Urinary bladder (tissue), 4 donors: Measurements from ENCODE around the gene FITM2. TPM values are rescaled to one million over a fixed set of nuclear protein-coding genes. Genes with fewer than 3 reads are reported as not detected.
"Not testable (repeated sequence)": the region's sequence is repeated elsewhere in the genome, so short reads cannot be mapped to it uniquely, and the experiment has no call there.

ENCODE experiments used
- DNase-seq: peaks from one replicate; pipeline ENCODE4 v3.0.0-alpha.2; 2015; ENCODE audit errors: extremely low spot score
- H3K27ac ChIP-seq: one replicate; pipeline ENCODE4 v1.5.1; 2013; ENCODE audit warnings: low read depth, mild to moderate bottlenecking, moderate library complexity
- H3K36me3 ChIP-seq: one replicate; pipeline ENCODE4 v1.6.1; 2013; ENCODE audit warnings: mild to moderate bottlenecking, moderate library complexity; ENCODE audit not compliant: insufficient read depth
- H3K4me1 ChIP-seq: one replicate; pipeline ENCODE4 v1.6.1; 2013; ENCODE audit warnings: mild to moderate bottlenecking, moderate library complexity; ENCODE audit not compliant: insufficient read depth
- H3K4me3 ChIP-seq: one replicate; pipeline ENCODE4 v1.5.1; 2013; ENCODE audit warnings: low read depth, low read length
- WGBS: extraction: QIAGEN DNeasy Blood & Tissue Kit; methylation state at CpG from one replicate; pipeline ENCODE4 v1.1.7; 2013; 5-methylcytosine and 5-hydroxymethylcytosine counted together
- polyA plus RNA-seq: library from polyadenylated mRNA; stranded (reverse); fragments of 200-250 nt; gene quantifications from one replicate; pipeline ENCODE4 v1.2.3, GENCODE V29; 2013
- total RNA-seq: library from RNA; depleted of rRNA; stranded (reverse); fragments of >200 nt; gene quantifications from one replicate; pipeline ENCODE4 v1.2.3, GENCODE V29; 2014
- donor health status: healthy with polysubstance abuse.
- donor health status: healthy.

Gene FITM2
- total and polyA plus RNA-seq, 2 donors: 7.8 to 8.0 TPM

GRCh38 chr20:44344723-44345122, 33.7 kb upstream of the FITM2 start:
- H3K4me1 ChIP-seq: no peaks in the 10 kb centered on the region
- WGBS: 78% methylated on average over 4 of the region's 4 CpGs

DNA sequence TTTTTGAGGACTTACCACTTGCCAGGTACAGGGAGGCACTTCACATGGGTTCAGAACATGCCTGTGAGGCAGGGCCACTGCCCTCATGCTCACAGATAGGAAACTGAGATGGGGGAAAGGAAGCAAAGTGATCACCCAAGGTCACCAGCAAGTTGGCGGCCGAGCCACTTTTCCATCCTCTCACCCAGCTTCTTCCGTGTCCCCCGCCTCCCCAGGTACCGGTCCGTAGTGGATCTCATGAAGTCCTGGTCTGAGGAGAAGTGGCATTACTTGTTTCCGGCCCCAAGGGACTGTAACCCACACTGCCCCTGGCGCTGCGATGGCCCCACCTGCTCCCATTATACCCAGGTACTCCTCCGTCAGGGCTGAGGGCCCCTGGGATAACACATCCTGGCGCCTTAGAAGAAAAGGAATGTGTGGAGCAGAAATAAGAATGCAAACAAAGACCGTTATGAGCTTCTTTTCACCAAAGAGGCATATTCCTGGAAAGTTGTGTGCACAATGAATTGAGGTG, 32.2 kb upstream of the FITM2 start:
- 87% methylated on average over 12 of the region's 12 CpGs for WGBS
- H3K27ac ChIP-seq: no peak overlapping the region
- no peaks in the 10 kb centered on the region for H3K4me1 ChIP-seq
- H3K36me3 ChIP-seq: no peaks in the 10 kb centered on the region
- no peak overlapping the region for H3K4me3 ChIP-seq
- DNase-seq: no peak

More at GRCh38 chr20:44344723-44345122, 33.7 kb upstream of the FITM2 start:
- no peaks in the 10 kb centered on the region for H3K36me3 ChIP-seq
- no peak overlapping the region for H3K27ac ChIP-seq
- no peak for DNase-seq
- no peak overlapping the region for H3K4me3 ChIP-seq

DNA sequence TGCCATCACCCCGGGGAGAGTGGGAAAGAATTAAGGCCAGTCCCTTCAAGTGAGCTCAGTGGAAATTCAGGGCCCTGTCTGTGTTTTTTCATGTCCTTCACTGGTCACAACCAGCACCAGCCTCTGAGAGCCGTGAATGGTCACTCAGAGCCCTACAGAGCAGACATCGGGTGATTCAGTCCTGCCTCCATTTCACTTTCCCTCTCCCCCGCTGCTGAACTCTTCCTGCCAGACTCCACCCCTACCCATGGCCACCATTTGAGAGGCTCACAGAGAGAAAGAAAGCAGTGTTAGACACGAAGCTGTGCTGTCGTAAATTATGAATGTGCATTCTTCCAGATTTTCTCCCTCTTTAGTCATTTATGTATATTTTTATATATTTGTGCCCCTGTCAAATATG, 31.2 kb upstream of the FITM2 start:
- no peaks in the 10 kb centered on the region for H3K36me3 ChIP-seq
- DNase-seq: no peak

GRCh38 chr20:44336725-44337380, 25.9 kb upstream of the FITM2 start, which contains the start of gene R3HDML:
TSS of gene R3HDML (plus strand) at chr20:44337043. CDS start at chr20:44337158, 115 bp downstream.
- DNase-seq: no peak
- Histone ChIP-seq H3K4me3 (no peak within 1 kb of the TSS), H3K4me1 (no peaks in the 10 kb centered on the region), H3K27ac (no peak within 1 kb of the TSS), H3K36me3 (no peaks in the 10 kb centered on the region)
- WGBS: 85% methylated on average over 16 of the region's 16 CpGs

More for the DNA sequence above, 31.2 kb upstream of the FITM2 start:
- WGBS: 37% methylated on average over 6 of the region's 6 CpGs
- H3K4me3 ChIP-seq: no peak overlapping the region
- no peaks in the 10 kb centered on the region for H3K4me1 ChIP-seq
- H3K27ac ChIP-seq: no peak overlapping the region

DNA sequence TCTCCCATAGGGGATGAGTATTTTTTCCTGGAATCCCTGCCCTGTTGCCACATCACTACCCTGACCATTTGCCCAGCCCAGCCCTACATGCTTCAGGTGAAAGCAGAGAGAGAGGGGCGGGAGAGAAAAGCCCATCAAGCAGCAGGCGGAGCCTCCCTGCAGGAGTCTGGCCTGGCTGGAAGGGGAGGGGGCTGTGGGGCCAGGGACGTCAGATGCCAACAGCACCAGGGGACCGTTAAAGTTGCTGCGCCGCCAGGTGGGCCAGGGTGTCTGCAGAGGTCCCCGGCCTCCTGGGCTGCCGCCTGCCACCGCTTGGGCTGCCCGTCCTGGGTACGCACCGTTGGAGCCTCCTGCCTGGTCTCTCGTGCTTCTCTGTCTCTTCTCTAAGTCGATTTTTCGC, 25.1 kb upstream of the FITM2 start:
- H3K4me3 ChIP-seq: no peak overlapping the region
- DNase-seq: no peak
- no peaks in the 10 kb centered on the region for H3K4me1 ChIP-seq
- no peak overlapping the region for H3K27ac ChIP-seq
- H3K36me3 ChIP-seq: no peaks in the 10 kb centered on the region
- 18% methylated on average over 15 of the region's 15 CpGs for WGBS

GRCh38 chr20:44335675-44336074, 24.7 kb upstream of the FITM2 start:
- 66% methylated on average over 2 of the region's 2 CpGs for WGBS
- Histone ChIP-seq H3K4me1 (no peaks in the 10 kb centered on the region), H3K27ac (no peak overlapping the region), H3K4me3 (no peak overlapping the region), H3K36me3 (no peaks in the 10 kb centered on the region)
- no peak for DNase-seq

DNA sequence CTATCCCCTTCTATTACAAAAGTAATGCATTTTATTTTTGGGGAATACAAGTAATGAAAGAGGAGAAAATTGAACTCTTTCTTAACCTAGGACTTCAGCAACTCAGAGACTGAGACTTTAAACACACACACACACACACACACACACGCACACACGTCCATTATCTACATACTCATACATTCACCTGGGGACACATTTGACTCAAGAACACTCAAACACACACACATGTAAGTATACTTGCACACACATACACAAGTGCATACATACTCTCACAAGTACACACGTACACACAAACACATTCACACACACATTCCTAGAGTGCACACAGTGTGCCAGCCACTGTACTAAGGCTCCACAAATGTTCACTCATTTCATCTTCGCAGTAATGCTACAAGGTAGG, 23.7 kb upstream of the FITM2 start:
- H3K4me3 ChIP-seq: no peak overlapping the region
- H3K4me1 ChIP-seq: no peaks in the 10 kb centered on the region
- DNase-seq: no peak
- no peaks in the 10 kb centered on the region for H3K36me3 ChIP-seq
- H3K27ac ChIP-seq: no peak overlapping the region
- WGBS: 85% methylated on average over 4 of the region's 4 CpGs

DNA sequence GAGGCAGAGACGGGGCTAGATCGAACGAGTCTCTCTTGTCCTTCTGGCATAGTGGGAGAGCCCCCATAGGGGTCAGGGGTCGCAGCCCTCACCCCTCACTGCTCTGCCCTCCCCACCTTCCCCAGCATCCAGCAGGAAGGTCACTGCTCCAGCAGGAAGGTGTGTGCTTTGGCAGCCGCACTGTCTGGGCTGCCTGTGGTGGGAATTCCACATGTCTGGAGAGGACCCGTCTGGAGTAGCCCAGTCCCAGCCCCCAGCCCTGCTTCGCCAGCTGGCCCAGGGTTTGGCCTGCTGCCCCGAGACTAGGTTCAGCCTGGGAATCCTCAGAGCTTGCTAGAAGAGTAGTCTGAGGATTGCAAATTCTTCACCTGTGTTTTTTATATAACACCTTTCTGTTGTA, 23.3 kb upstream of the FITM2 start:
- 36% methylated on average over 8 of the region's 8 CpGs for WGBS

DNA sequence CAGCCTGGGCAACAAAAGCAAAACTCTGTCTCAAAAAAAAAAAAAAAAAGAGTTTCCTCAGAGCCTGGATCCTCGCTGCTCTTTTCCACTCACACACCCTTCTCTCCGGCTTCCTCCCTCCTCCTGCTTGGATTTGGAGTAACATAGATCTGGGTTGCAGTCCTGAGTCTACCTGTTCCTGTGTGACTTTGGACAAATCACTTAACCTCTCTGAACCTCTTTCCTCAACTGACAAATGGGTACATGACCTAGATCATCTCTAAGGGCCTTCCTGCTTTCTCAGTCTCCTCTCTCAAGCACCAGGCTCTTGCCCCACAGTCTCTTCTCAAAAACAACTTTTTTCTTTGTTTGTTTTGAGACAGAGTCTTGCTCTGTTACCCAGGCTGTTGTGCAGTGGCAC, 20.2 kb upstream of the FITM2 start:
- Histone ChIP-seq H3K36me3 (no peaks in the 10 kb centered on the region), H3K27ac (no peak overlapping the region), H3K4me1 (no peaks in the 10 kb centered on the region), H3K4me3 (no peak overlapping the region)
- no peak for DNase-seq
- WGBS: 85% methylated on average over 2 of the region's 2 CpGs

More for the DNA sequence above, 23.3 kb upstream of the FITM2 start:
- Histone ChIP-seq H3K36me3 (no peaks in the 10 kb centered on the region), H3K27ac (no peak overlapping the region), H3K4me3 (no peak overlapping the region), H3K4me1 (no peaks in the 10 kb centered on the region)
- DNase-seq: no peak

- WGBS: 87% methylated on average over 4 of the region's 4 CpGs
- Histone ChIP-seq H3K4me1 (no peaks in the 10 kb centered on the region), H3K4me3 (no peak overlapping the region)
Measured at GRCh38 chr20:44328428-44328827, 17.4 kb upstream of the FITM2 start.

DNA sequence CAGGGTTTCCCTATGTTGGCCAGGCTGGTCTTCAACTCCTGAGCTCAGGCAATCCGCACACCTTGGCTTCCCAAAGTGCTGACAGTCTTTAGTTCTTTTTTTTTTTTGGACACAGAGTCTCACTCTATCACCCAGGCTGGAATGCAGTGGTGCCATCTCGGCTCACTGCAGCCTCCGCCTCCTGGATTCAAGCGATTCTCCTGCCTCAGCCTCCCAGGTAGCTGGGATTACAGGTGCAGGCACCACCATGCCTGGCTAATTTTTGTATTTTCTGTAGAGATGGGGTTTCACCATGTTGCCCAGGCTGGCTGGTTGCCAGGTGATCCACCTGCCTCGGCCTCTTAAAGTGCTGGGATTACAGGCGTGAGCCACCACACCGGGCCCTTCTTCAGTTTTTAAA, 16.7 kb upstream of the FITM2 start:
- not testable (repeated sequence) for DNase-seq, H3K36me3 ChIP-seq, H3K4me3 ChIP-seq, H3K4me1 ChIP-seq, H3K27ac ChIP-seq
- WGBS: 88% methylated on average over 7 of the region's 7 CpGs

More at GRCh38 chr20:44328428-44328827, 17.4 kb upstream of the FITM2 start:
- Histone ChIP-seq H3K36me3 (no peaks in the 10 kb centered on the region), H3K27ac (no peak overlapping the region)
- DNase-seq: no peak

GRCh38 chr20:44326391-44327159, 15.6 kb upstream of the FITM2 start:
- Histone ChIP-seq H3K4me1 (no peaks in the 10 kb centered on the region), H3K36me3 (no peaks in the 10 kb centered on the region), H3K27ac (no peak overlapping the region), H3K4me3 (peak overlapping the region; percentile 23)
- WGBS: 12% methylated on average over 49 of the region's 50 CpGs
- no peak for DNase-seq

DNA sequence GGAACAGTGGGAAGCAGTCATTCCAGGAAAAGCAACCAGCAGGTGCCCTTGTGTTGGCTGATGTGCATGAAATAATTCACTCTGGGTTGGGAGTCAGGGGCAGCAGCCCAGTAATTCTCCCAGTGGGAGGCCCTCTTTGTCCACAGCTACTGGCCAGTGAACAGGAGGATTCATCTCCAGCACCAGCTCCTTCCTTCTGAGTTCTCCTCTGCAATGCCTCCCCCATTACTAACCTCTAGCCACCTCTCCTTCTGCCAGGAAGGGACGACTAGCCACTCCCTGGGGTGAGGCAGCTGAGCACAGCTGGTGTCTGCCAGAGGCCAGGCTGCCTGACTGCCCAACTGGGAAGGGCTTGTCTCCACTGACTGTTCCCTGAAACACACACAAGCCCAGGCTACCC, 13.3 kb upstream of the FITM2 start:
- H3K4me1 ChIP-seq: no peaks in the 10 kb centered on the region
- no peak overlapping the region for H3K27ac ChIP-seq
- no peaks in the 10 kb centered on the region for H3K36me3 ChIP-seq
- no peak for DNase-seq
- no peak overlapping the region for H3K4me3 ChIP-seq
- WGBS: 12% methylated on average over 1 of the region's 1 CpG

DNA sequence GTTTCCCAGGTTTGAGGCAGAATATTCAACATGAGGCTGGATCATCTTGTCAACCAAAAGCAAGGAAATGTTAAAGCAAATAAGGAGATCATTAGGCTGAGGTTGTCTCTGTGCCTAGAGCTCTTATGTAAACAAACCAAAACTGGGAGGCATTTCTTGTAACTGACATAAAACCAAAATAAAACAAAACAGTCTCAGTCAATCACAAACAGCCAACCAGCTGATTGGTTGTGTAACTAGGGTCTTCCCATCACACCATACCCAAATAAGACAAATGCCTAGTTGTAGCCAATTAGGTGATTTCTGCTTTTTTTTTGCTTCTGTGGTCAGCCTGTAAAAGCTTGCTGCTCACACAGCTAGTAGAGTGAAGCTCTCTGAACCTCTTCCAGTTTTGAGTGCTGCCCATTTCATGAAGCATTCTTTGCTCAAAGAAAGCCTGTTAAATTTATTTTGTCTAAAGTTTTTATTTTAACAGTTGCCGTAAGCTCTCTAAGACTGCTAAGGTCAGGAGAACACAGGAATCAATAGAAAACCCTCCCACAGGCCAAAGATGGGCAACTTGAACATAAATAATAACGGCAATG, 8.9 kb upstream of the FITM2 start:
- Histone ChIP-seq H3K36me3 (no peaks in the 10 kb centered on the region), H3K4me3 (no peak overlapping the region), H3K4me1 (no peaks in the 10 kb centered on the region), H3K27ac (no peak overlapping the region)
- DNase-seq: no peak
- whole genome bisulfite sequencing: 88% methylated on average over 2 of the region's 2 CpGs
